Calu3 (cell line): Measurements from ENCODE around the gene CD274. TPM values are rescaled to one million over a fixed set of nuclear protein-coding genes. Genes with fewer than 3 reads are reported as not detected.

Experiments used
- BruUV-seq: library from RNA; stranded (reverse); fragments of 400-500 nt; replicated peaks from 2 replicates; lab custom pipeline; 2021; lab: Mats Ljungman, UMichigan
- CTCF ChIA-PET: fragments of 300-600 bp; sonication (Branson Sonifier 250); formaldehyde crosslinking; loops from one replicate; lab custom pipeline; 2022; ENCODE audit warnings: antibody characterized with exemption; lab: Charles Lee
- DNase-seq: peaks from one replicate; pipeline ENCODE4 v3.0.0; 2022
- H3K27ac Mint-ChIP-seq: one replicate; pipeline ENCODE4 v1.8.0; 2022; ENCODE audit warnings: mixed read lengths; ENCODE audit not compliant: unreplicated experiment
- H3K27me3 Mint-ChIP-seq: one replicate; pipeline ENCODE4 v1.8.0; 2022; ENCODE audit warnings: mixed read lengths; ENCODE audit not compliant: unreplicated experiment
- H3K36me3 Mint-ChIP-seq: one replicate; pipeline ENCODE4 v1.8.0; 2022; ENCODE audit warnings: mild to moderate bottlenecking, moderate library complexity, mixed read lengths; ENCODE audit not compliant: insufficient read depth, unreplicated experiment
- H3K4me1 Mint-ChIP-seq: one replicate; pipeline ENCODE4 v1.8.0; 2022; ENCODE audit warnings: mild to moderate bottlenecking, low read depth, mixed read lengths; ENCODE audit not compliant: unreplicated experiment
- H3K4me3 Mint-ChIP-seq: one replicate; pipeline ENCODE4 v1.8.0; 2022; ENCODE audit warnings: mild to moderate bottlenecking, low read depth, moderate library complexity, mixed read lengths; ENCODE audit not compliant: unreplicated experiment
- H3K9me3 Mint-ChIP-seq: one replicate; pipeline ENCODE4 v1.8.0; 2022; ENCODE audit warnings: low read depth, mixed read lengths; ENCODE audit not compliant: unreplicated experiment
- CTCF ChIP-seq: fragments of 200-600 bp; IDR thresholded peaks from one replicate; pipeline ENCODE4 v1.8.0; 2022; ENCODE audit warnings: antibody characterized with exemption; ENCODE audit not compliant: unreplicated experiment
- intact Hi-C: fragments of 100-400 bp; cut with micrococcal nuclease; formaldehyde crosslinking; loops from one replicate; pipeline ENCODE4 v1.10.0; 2022; ENCODE audit not compliant: unreplicated experiment
- total RNA-seq: library from RNA; stranded (reverse); gene quantifications from 2 replicates; pipeline ENCODE4 v1.2.3, GENCODE V29; 2022

The CD274 gene
- total RNA-seq, 1 experiment from 2014 or later = 1.9 TPM

GRCh38 chr9:5435912-5436311 lies 14.4 kb upstream of the CD274 start:
- Mint-ChIP-seq H3K4me1 (peaks cover 8% of the 10 kb centered on the region), H3K27me3 (no peaks in the 10 kb centered on the region), H3K9me3 (no peaks in the 10 kb centered on the region), H3K36me3 (peaks cover 12% of the 10 kb centered on the region), H3K4me3 (no peak overlapping the region), H3K27ac (no peak overlapping the region)
- DNase-seq = no peak
- intact Hi-C loops = no loop called here
- BruUV-seq = no TSS peak
- TF ChIP-seq CTCF = no peak
- CTCF ChIA-PET = no interaction called here

DNA sequence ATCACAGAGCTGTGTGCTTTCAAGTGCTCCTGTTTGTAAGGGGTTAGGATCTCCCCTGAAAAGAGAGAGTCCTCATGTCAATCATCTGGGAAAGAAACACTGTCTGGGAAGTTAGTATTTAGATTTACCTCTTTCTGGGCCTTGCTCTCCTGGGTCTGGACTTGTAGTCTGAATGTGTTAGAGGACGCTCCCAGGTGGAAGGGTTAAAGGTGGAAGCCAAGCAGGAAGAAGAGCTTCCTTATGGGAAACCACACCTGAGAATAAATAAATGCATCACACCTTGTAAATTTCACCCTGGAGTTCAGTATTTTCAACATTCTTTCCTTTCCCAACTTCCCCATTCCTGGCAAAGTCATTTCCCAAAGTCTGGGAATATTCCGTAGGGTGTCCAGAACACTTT lies 13.9 kb upstream of the CD274 start:
- CTCF ChIA-PET = no interaction called here
- intact Hi-C loops = no loop called here
- Mint-ChIP-seq H3K4me1 (peaks cover 8% of the 10 kb centered on the region), H3K27ac (peak overlapping the region; percentile 60), H3K9me3 (no peaks in the 10 kb centered on the region), H3K27me3 (no peaks in the 10 kb centered on the region), H3K4me3 (peak overlapping the region; percentile 79), H3K36me3 (peaks cover 12% of the 10 kb centered on the region)
- no TSS peak for BruUV-seq
- DNase-seq = no peak
- no peak for TF ChIP-seq CTCF

GRCh38 chr9:5437254-5438216 lies 12.8 kb upstream of the CD274 start, which contains the start of gene PLGRKT:
TSS of gene PLGRKT (minus strand) at chr9:5437925. CDS start at chr9:5431977, 5,948 bp downstream.
- TF ChIP-seq CTCF = no peak

DNA sequence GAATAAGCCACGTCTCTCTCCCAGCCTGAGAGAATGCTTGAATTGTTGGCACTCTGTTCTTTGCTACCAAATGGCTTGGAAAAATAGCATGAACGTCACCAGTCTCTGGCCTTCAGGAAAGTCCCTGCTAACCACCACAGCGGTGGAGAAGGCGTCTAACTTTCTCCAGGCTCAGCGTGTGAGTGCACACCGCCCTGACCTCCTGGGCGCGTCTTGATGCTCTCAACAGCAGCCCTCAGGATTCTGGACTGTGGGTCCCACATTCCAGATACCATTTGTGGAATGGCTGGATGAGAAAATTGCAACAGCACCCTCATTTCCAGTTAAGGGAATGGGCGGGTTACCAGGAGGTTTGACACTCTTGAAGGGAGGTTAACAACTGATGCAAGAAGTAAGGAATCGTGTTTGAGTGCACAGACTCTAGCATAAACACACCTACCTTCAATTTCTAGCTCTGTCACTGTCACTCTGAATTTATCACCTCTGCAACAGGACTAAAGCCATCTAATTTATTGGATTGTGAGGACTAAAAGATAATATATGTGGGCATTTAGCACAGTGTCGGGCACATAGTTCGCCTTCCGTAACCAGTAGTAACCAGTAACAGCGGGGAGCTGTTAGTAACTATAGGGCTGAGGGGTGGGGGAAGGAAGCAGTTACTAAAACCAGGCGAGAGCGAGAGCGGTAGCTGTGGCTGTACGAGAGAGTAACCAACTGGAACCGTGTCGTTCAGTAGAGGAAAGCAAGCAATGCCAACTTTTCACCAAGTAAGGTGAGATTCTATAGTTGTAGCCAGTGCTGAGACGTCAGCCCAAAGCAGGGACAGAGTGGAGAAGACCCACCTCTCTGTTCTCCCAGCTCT lies 11.8 kb upstream of the CD274 start:
- CTCF ChIA-PET = interaction anchor here (1.5 kb wide), 1 partner anchor 252 kb away, joined by 9 read pairs; the partner anchor contains the start of gene INSL6
- Mint-ChIP-seq H3K36me3 (peaks cover 12% of the 10 kb centered on the region), H3K27ac (no peak overlapping the region), H3K4me3 (peak overlapping the region; percentile 79), H3K27me3 (no peaks in the 10 kb centered on the region), H3K9me3 (no peaks in the 10 kb centered on the region), H3K4me1 (peaks cover 8% of the 10 kb centered on the region)
- DNase-seq = no peak
- TF ChIP-seq CTCF = no peak
- intact Hi-C loops = no loop called here
- BruUV-seq = no TSS peak

More at GRCh38 chr9:5437254-5438216, 12.8 kb upstream of the CD274 start, which contains the start of gene PLGRKT:
- intact Hi-C loops = no loop called here
- Mint-ChIP-seq H3K9me3 (no peaks in the 10 kb centered on the region), H3K27me3 (no peaks in the 10 kb centered on the region), H3K4me1 (peaks cover 8% of the 10 kb centered on the region), H3K36me3 (peaks cover 12% of the 10 kb centered on the region), H3K4me3 (peak within 1 kb of the TSS; percentile 79), H3K27ac (peak within 1 kb of the TSS; percentile 60)
- peak; percentile 85 for DNase-seq
- TSS peak; percentile 77 for BruUV-seq
- CTCF ChIA-PET = interaction anchor here (0.6 to 1.5 kb wide), 4 partner anchors 162 to 251 kb away, joined by 4 to 9 read pairs (median 4); partner anchors contain the start of gene INSL6
